ENCODE measurements around the gene DYSF.

- TF ChIP-seq CTCF (IDR thresholded peaks at IDR 0.05), result no peak
- no peak for TF ChIP-seq REST (IDR thresholded peaks at IDR 0.05; ENCODE audit: low read depth, low read length)
- TF ChIP-seq, protein P1, sequence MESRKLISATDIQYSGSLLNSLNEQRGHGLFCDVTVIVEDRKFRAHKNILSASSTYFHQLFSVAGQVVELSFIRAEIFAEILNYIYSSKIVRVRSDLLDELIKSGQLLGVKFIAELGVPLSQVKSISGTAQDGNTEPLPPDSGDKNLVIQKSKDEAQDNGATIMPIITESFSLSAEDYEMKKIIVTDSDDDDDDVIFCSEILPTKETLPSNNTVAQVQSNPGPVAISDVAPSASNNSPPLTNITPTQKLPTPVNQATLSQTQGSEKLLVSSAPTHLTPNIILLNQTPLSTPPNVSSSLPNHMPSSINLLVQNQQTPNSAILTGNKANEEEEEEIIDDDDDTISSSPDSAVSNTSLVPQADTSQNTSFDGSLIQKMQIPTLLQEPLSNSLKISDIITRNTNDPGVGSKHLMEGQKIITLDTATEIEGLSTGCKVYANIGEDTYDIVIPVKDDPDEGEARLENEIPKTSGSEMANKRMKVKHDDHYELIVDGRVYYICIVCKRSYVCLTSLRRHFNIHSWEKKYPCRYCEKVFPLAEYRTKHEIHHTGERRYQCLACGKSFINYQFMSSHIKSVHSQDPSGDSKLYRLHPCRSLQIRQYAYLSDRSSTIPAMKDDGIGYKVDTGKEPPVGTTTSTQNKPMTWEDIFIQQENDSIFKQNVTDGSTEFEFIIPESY (IDR thresholded peaks at IDR 0.05; ENCODE audit: borderline replicate concordance, low read depth), result no peak
- no peak for TF ChIP-seq TCF12 (IDR thresholded peaks at IDR 0.05)
- no peak for TF ChIP-seq FOXM1 (IDR thresholded peaks at IDR 0.05; ENCODE audit: low read depth)
- TF ChIP-seq MXI1 (IDR thresholded peaks at IDR 0.05; ENCODE audit: low read depth, low read length), result no peak
- no peak for TF ChIP-seq RAD21 (IDR thresholded peaks at IDR 0.05; ENCODE audit: low read length)
- no peak for TF ChIP-seq GATA2 (CRISPR knock-in tag; IDR thresholded peaks at IDR 0.05)
- no peak for TF ChIP-seq TAF1 (IDR thresholded peaks at IDR 0.05; ENCODE audit: borderline replicate concordance, low read depth, low read length)
These were observed 216.5 kb downstream of the DYSF start for GRCh38 chr2:71669628-71670429.
